ENCODE measurements around the gene HOXD3.

The HOXD3 gene

DNA sequence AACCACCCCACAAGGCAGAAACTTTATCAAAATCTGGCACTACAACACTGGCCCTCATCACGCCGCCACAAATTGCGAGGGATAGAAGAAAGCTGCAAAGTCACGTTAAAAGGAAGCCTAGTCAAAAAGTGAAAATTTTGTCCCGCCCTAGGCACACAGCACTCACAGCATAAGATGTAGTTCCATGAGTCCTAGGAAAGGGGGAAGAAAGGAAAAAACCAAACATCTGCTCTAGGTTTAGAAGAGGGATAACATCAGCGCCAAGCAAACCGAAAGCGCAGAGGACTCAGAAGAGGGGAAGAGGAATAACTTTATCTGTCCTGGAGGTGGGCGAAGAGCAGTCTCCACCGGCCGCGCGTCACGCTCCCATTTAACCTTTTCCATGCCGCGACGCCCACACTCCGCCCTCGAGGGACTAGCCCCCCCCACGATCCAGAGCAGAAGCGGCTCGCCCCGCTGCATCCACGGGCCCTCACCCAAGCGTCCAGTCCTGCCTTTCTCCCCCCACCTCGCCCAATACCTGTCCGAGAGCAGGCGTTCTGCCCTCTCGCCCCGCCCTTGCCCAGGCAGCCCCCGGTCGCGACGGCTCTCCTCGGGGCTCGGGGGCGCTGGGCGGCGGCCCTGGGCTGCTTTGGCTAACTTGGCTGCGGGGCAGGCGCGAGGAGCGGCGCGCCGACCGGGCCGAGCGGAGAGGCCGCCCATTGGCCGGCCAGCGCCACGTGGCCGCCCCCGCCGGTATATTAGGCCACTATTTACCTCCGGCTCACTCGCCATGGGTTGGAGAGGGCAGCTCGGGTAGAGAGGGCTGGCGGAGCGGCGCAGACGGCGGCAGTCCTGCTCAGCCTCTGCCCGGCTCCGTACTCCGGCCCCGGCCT lies 31.0 kb downstream of the HOXD3 start, which contains the start of gene HOXD1:
TSS of gene HOXD1 (plus strand) at position 770 of the 875 bp plus-strand sequence. CDS start 134 bp downstream, outside the sequence.
- no peak for DNase-seq (ENCODE audit: extremely low read depth, insufficient read length)
- TF ChIP-seq, protein P1, sequence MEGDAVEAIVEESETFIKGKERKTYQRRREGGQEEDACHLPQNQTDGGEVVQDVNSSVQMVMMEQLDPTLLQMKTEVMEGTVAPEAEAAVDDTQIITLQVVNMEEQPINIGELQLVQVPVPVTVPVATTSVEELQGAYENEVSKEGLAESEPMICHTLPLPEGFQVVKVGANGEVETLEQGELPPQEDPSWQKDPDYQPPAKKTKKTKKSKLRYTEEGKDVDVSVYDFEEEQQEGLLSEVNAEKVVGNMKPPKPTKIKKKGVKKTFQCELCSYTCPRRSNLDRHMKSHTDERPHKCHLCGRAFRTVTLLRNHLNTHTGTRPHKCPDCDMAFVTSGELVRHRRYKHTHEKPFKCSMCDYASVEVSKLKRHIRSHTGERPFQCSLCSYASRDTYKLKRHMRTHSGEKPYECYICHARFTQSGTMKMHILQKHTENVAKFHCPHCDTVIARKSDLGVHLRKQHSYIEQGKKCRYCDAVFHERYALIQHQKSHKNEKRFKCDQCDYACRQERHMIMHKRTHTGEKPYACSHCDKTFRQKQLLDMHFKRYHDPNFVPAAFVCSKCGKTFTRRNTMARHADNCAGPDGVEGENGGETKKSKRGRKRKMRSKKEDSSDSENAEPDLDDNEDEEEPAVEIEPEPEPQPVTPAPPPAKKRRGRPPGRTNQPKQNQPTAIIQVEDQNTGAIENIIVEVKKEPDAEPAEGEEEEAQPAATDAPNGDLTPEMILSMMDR (IDR thresholded peaks at IDR 0.05; ENCODE audit: insufficient read depth, low read length, poor library complexity, severe bottlenecking) = no peak
- Histone ChIP-seq H3K27me3 (replicated peaks; ENCODE audit: control insufficient read depth, insufficient read depth, low read length) (no peaks in the 10 kb centered on the region; the same call in 1 of the 2 replicates), H3K4me3 (replicated peaks; ENCODE audit: low read depth, low read length) (peak within 1 kb of the TSS; percentile 48), H3K36me3 (ENCODE audit: control insufficient read depth, insufficient read depth, low read length) (no peaks in the 10 kb centered on the region)

DNA sequence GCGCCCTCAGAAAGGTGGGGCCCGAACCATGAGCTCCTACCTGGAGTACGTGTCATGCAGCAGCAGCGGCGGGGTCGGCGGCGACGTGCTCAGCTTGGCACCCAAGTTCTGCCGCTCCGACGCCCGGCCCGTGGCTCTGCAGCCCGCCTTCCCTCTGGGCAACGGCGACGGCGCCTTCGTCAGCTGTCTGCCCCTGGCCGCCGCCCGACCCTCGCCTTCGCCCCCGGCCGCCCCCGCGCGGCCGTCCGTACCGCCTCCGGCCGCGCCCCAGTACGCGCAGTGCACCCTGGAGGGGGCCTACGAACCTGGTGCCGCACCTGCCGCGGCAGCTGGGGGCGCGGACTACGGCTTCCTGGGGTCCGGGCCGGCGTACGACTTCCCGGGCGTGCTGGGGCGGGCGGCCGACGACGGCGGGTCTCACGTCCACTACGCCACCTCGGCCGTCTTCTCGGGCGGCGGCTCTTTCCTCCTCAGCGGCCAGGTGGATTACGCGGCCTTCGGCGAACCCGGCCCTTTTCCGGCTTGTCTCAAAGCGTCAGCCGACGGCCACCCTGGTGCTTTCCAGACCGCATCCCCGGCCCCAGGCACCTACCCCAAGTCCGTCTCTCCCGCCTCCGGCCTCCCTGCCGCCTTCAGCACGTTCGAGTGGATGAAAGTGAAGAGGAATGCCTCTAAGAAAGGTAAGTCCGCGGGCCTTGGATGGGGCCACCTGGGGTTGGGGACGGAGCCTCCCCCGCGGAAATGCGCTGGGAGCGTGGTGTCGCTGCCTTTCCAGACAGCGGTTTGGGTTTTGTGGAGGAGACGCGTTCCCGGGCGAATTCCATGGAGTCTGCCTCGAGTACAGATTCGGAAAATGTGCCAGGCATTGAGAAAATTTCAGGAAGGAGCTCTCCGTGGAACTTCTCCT lies 31.9 kb downstream of the HOXD3 start:
- no peak for DNase-seq (ENCODE audit: extremely low read depth, insufficient read length)
- Histone ChIP-seq H3K27me3 (replicated peaks; ENCODE audit: control insufficient read depth, insufficient read depth, low read length) (no peaks in the 10 kb centered on the region; the same call in 1 of the 2 replicates), H3K36me3 (ENCODE audit: control insufficient read depth, insufficient read depth, low read length) (no peaks in the 10 kb centered on the region), H3K4me3 (replicated peaks; ENCODE audit: low read depth, low read length) (no peak overlapping the region; the same call in 1 of the 2 replicates)
- TF ChIP-seq, protein P1 (IDR thresholded peaks at IDR 0.05; ENCODE audit: insufficient read depth, low read length, poor library complexity, severe bottlenecking) = no peak

DNA sequence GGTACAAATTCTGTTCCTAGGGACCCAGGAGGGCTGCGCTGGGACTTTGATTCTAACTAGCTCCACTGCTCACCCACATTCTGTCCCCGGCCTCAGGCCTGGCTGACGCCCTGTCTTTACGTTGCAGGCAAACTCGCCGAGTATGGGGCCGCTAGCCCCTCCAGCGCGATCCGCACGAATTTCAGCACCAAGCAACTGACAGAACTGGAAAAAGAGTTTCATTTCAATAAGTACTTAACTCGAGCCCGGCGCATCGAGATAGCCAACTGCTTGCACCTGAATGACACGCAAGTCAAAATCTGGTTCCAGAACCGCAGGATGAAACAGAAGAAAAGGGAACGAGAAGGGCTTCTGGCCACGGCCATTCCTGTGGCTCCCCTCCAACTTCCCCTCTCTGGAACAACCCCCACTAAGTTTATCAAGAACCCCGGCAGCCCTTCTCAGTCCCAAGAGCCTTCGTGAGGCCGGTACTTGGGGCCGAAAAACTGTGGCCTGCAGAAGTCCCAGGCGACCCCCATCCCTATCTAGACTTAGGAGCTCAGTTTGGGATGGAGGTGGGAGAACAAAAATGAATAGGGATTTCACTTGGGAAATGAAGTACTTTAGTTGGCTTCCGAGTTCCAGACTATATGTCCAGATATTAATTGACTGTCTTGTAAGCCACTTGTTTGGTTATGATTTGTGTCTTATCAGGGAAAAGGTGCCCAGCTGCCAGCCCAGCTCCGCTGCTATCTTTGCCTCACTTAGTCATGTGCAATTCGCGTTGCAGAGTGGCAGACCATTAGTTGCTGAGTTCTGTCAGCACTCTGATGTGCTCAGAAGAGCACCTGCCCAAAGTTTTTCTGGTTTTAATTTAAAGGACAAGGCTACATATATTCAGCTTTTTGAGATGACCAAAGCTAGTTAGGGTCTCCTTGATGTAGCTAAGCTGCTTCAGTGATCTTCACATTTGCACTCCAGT lies 32.9 kb downstream of the HOXD3 start:
- no peak for DNase-seq (ENCODE audit: extremely low read depth, insufficient read length)

DNA sequence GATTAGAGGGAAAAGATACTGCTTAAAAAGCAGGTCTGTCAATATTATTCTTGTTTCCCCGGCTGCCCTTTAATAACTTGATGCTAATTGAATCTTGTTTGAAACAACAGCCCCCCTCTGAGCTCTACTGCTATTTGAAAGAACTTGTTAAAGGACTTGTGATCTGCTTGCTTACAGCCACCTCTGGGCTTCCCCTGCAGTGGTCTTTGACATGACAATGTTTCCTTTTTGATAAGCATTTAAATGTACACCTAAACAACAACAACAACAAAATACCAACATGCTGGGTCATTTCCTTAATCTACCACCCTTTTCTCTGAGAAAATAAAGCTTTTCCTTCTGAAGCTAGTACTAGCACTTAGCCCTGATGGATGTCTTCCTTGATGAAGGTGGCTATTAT lies 35.2 kb downstream of the HOXD3 start:
- Histone ChIP-seq H3K27me3 (replicated peaks; ENCODE audit: control insufficient read depth, insufficient read depth, low read length) (no peaks in the 10 kb centered on the region; the same call in 1 of the 2 replicates), H3K4me3 (replicated peaks; ENCODE audit: low read depth, low read length) (no peak overlapping the region), H3K36me3 (ENCODE audit: control insufficient read depth, insufficient read depth, low read length) (no peaks in the 10 kb centered on the region)
- TF ChIP-seq, protein P1 (IDR thresholded peaks at IDR 0.05; ENCODE audit: insufficient read depth, low read length, poor library complexity, severe bottlenecking) = no peak
- DNase-seq (ENCODE audit: extremely low read depth, insufficient read length) = no peak

More for the DNA sequence above, 32.9 kb downstream of the HOXD3 start:
- no peaks in the 10 kb centered on the region; the same call in 1 of the 2 replicates for H3K27me3 ChIP-seq (replicated peaks; ENCODE audit: control insufficient read depth, insufficient read depth, low read length)
- no peak overlapping the region for H3K4me3 ChIP-seq (replicated peaks; ENCODE audit: low read depth, low read length)
- TF ChIP-seq, protein P1 (IDR thresholded peaks at IDR 0.05; ENCODE audit: insufficient read depth, low read length, poor library complexity, severe bottlenecking) = no peak
- no peaks in the 10 kb centered on the region for H3K36me3 ChIP-seq (ENCODE audit: control insufficient read depth, insufficient read depth, low read length)

DNA sequence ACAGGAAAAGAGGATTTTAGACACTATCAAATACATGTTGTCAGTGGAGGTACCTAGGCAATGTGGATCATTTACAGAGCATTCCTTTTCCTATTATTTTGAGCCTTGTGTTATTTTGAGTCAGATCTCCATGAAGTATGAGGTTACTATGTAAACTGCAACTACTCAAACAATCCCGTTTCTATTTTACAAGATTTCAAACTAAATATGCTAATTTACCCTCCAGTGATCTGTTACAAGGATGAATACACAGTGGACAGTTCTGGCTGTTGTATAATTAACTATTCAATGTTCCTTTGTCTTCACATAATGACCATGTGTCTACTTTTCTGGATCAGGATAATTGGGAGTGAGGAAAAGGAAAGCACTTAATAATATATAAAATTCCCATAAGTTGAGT lies 35.9 kb downstream of the HOXD3 start:
- H3K27me3 ChIP-seq (replicated peaks; ENCODE audit: control insufficient read depth, insufficient read depth, low read length) = no peaks in the 10 kb centered on the region; the same call in 1 of the 2 replicates
- DNase-seq (ENCODE audit: extremely low read depth, insufficient read length) = no peak
- H3K36me3 ChIP-seq (ENCODE audit: control insufficient read depth, insufficient read depth, low read length) = no peaks in the 10 kb centered on the region
- TF ChIP-seq, protein P1 (IDR thresholded peaks at IDR 0.05; ENCODE audit: insufficient read depth, low read length, poor library complexity, severe bottlenecking) = no peak
- H3K4me3 ChIP-seq (replicated peaks; ENCODE audit: low read depth, low read length) = no peak overlapping the region
